Measurements from ENCODE around the gene APOBEC3A. TPM values are rescaled to one million over a fixed set of nuclear protein-coding genes. Genes with fewer than 3 reads are reported as not detected.

Gene APOBEC3A
- total RNA-seq, 1 donor from 2014 or later = not detected

DNA sequence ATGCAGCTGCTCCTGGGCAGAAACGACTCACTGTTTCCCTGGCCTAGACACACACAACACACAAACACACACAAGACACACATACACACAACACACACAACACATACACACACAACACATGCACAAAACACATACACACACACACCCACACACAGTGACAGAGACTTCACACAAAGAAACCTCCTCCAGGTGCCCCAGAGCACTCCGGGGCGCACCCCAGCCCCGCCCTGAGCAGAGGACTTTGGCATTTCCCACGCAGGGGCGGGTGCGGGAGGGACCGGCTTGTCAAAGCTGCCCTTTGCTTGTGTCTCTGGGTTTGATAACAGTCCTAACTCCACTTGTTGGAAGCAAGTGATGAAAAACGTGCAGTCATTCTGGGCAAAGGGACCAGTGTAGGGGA is 6.5 kb downstream of the APOBEC3A start:
- Mint-ChIP-seq H3K4me1 (ENCODE audit: unreplicated experiment) (peaks cover 7% of the 10 kb centered on the region), H3K4me3 (ENCODE audit: unreplicated experiment) (no peak overlapping the region), H3K36me3 (ENCODE audit: low read depth, unreplicated experiment) (no peaks in the 10 kb centered on the region), H3K9me3 (ENCODE audit: unreplicated experiment) (no peaks in the 10 kb centered on the region), H3K27ac (ENCODE audit: unreplicated experiment) (no peak overlapping the region), H3K27me3 (ENCODE audit: unreplicated experiment) (peaks cover 8% of the 10 kb centered on the region)
- TF ChIP-seq, protein P1, sequence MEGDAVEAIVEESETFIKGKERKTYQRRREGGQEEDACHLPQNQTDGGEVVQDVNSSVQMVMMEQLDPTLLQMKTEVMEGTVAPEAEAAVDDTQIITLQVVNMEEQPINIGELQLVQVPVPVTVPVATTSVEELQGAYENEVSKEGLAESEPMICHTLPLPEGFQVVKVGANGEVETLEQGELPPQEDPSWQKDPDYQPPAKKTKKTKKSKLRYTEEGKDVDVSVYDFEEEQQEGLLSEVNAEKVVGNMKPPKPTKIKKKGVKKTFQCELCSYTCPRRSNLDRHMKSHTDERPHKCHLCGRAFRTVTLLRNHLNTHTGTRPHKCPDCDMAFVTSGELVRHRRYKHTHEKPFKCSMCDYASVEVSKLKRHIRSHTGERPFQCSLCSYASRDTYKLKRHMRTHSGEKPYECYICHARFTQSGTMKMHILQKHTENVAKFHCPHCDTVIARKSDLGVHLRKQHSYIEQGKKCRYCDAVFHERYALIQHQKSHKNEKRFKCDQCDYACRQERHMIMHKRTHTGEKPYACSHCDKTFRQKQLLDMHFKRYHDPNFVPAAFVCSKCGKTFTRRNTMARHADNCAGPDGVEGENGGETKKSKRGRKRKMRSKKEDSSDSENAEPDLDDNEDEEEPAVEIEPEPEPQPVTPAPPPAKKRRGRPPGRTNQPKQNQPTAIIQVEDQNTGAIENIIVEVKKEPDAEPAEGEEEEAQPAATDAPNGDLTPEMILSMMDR (IDR thresholded peaks at IDR 0.05; ENCODE audit: unreplicated experiment) = no peak
- DNase-seq (ENCODE audit: low spot score) = no peak

DNA sequence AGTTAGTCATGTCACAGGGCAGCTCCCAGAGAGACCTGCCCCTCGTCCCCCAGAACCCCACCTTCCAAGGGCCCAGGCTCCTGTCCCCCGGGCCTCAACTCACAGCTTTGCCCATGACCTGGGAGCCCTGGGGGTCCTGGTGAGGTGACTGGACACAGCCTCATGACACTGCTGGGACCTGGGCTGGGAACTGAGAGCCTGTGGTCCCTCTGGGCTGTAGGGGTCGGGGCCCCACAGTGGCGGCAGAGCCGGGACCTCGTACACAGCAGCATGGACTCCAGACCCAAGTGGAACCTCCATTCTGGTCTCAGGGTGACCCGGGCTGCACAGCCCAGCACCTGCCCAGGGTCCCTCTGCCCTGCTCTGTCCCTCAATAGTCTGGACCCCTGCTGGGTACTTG is 6.9 kb downstream of the APOBEC3A start:
- no peaks in the 10 kb centered on the region for H3K9me3 Mint-ChIP-seq (ENCODE audit: unreplicated experiment)
- H3K36me3 Mint-ChIP-seq (ENCODE audit: low read depth, unreplicated experiment) = no peaks in the 10 kb centered on the region
- no peak for DNase-seq (ENCODE audit: low spot score)
- peaks cover 9% of the 10 kb centered on the region for H3K4me1 Mint-ChIP-seq (ENCODE audit: unreplicated experiment)
- peaks cover 8% of the 10 kb centered on the region for H3K27me3 Mint-ChIP-seq (ENCODE audit: unreplicated experiment)
- no peak overlapping the region for H3K27ac Mint-ChIP-seq (ENCODE audit: unreplicated experiment)
- TF ChIP-seq, protein P1 (IDR thresholded peaks at IDR 0.05; ENCODE audit: unreplicated experiment) = no peak
- H3K4me3 Mint-ChIP-seq (ENCODE audit: unreplicated experiment) = no peak overlapping the region

DNA sequence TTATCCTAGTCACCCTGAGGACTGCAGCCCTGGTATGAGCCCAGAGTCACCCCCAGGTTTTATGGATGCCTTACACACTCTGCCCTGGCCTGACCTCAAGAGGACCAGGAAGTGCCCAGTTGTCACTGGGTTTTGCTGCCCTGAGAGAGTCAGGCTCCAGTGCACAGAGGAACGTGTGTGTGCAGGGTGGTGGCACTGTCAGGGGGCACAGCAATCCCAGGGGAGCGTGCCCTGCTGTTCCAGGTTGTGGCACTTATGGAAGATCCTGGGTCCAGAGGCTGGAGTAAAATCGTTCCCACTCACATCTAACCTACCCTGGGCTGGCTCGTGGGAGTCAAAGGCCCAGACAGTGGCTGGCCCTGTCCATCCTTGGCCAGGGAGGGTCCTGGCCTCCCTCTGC is 7.6 kb downstream of the APOBEC3A start:
- TF ChIP-seq, protein P1 (IDR thresholded peaks at IDR 0.05; ENCODE audit: unreplicated experiment) = no peak
- no peak overlapping the region for H3K4me3 Mint-ChIP-seq (ENCODE audit: unreplicated experiment)
- no peak overlapping the region for H3K27ac Mint-ChIP-seq (ENCODE audit: unreplicated experiment)
- no peak for DNase-seq (ENCODE audit: low spot score)
- no peaks in the 10 kb centered on the region for H3K36me3 Mint-ChIP-seq (ENCODE audit: low read depth, unreplicated experiment)
- no peaks in the 10 kb centered on the region for H3K9me3 Mint-ChIP-seq (ENCODE audit: unreplicated experiment)
- peaks cover 8% of the 10 kb centered on the region for H3K27me3 Mint-ChIP-seq (ENCODE audit: unreplicated experiment)
- H3K4me1 Mint-ChIP-seq (ENCODE audit: unreplicated experiment) = peaks cover 9% of the 10 kb centered on the region

DNA sequence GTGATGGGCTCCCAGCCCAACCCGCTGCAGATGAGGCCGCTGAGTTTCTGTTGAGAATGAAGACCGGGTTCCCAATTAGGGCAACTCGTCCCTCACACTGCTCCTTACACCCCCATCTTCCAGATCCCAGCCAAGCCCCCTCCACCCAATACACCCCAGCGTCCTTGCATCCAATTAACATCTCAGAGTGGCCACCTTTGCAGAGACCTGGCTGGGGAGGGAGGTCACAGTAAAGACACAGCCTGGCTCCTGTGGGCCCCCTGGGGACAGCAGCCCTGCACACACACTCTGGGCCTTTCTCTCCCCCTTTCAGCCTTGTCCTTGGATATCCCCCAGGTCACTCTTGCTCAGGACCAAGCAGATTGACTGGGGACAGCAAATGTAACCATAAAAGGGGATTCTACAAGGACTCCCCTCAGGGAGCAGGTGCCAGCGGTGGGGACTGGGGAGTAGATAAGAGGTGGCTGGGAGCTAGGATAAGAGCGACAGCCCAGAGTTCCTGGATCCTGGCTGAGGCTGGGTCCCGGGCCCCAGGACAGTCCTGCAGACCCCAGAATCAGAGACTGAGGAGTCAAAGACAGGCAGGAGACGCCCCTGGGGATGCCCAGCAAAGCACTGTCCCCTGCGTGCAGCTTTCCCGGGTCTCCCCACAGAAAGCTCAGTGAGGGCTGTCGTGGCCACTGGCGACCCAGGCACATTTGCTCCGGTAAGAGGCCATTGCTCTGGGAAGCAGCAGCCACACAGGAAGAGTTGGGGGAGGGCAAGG is 8.4 kb downstream of the APOBEC3A start:
- no peak overlapping the region for H3K27ac Mint-ChIP-seq (ENCODE audit: unreplicated experiment)
- no peaks in the 10 kb centered on the region for H3K36me3 Mint-ChIP-seq (ENCODE audit: low read depth, unreplicated experiment)
- H3K27me3 Mint-ChIP-seq (ENCODE audit: unreplicated experiment) = peaks cover 11% of the 10 kb centered on the region

DNA sequence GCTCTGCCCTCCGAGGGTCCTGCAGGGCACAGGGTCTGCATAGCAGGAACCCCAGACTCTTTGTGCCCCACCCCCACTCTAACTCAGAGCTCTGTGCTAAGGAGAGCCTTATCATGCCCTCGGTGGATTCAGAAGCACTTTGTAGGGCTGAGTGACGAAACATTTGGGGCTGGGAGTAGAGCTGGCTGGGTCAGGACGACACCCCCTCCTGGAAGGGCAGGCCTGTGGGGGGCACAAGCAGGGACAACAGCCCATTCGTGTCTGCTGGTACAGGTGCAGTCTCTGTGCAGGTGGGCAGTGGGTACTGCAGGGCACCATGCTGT is 8.9 kb downstream of the APOBEC3A start:
- no peaks in the 10 kb centered on the region for H3K9me3 Mint-ChIP-seq (ENCODE audit: unreplicated experiment)
- no peak overlapping the region for H3K4me3 Mint-ChIP-seq (ENCODE audit: unreplicated experiment)
- TF ChIP-seq, protein P1 (IDR thresholded peaks at IDR 0.05; ENCODE audit: unreplicated experiment) = no peak
- H3K4me1 Mint-ChIP-seq (ENCODE audit: unreplicated experiment) = peaks cover 9% of the 10 kb centered on the region
- H3K27ac Mint-ChIP-seq (ENCODE audit: unreplicated experiment) = no peak overlapping the region
- DNase-seq (ENCODE audit: low spot score) = no peak
- H3K27me3 Mint-ChIP-seq (ENCODE audit: unreplicated experiment) = peaks cover 14% of the 10 kb centered on the region
- H3K36me3 Mint-ChIP-seq (ENCODE audit: low read depth, unreplicated experiment) = no peaks in the 10 kb centered on the region

More for the DNA sequence above, 8.4 kb downstream of the APOBEC3A start:
- no peak for DNase-seq (ENCODE audit: low spot score)
- TF ChIP-seq, protein P1 (IDR thresholded peaks at IDR 0.05; ENCODE audit: unreplicated experiment) = no peak
- Mint-ChIP-seq H3K9me3 (ENCODE audit: unreplicated experiment) (no peaks in the 10 kb centered on the region), H3K4me1 (ENCODE audit: unreplicated experiment) (peaks cover 9% of the 10 kb centered on the region), H3K4me3 (ENCODE audit: unreplicated experiment) (no peak overlapping the region)

All from endothelial cell (in vitro differentiated cells).